Activated CD8-positive, alpha-beta memory T cell treated with anti-CD3 and anti-CD28 coated beads, Interleukin-2, amount 50 U/mL, for 4 hours (primary cell): ENCODE results near the gene RBM47.
"Not testable (repeated sequence)": the region's sequence is repeated elsewhere in the genome, so short reads cannot be mapped to it uniquely, and the experiment has no call there.

ENCODE experiments used
- DNase-seq: peaks from one replicate; pipeline ENCODE4 v3.0.0-alpha.2; 2020

The RBM47 gene

DNA sequence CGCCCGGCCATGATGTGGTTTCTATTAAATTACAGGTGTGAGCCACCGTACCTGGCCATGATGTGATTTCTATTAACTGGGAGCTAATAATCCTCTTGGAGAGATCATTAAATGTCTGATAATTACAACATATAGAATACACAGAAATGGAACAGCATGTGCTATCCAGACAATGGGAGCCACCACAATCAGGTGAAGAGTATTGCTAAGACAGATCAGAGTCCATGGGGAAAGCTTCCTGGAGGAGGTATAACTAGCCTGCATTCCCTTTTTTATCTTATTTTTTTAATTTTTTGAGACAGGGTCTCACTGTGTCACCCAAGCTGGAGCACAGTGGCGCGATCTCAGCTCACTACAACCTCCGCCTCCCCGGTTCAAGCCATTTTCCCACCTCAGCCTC, 147.7 kb downstream of the RBM47 start:
- no peak for DNase-seq

DNA sequence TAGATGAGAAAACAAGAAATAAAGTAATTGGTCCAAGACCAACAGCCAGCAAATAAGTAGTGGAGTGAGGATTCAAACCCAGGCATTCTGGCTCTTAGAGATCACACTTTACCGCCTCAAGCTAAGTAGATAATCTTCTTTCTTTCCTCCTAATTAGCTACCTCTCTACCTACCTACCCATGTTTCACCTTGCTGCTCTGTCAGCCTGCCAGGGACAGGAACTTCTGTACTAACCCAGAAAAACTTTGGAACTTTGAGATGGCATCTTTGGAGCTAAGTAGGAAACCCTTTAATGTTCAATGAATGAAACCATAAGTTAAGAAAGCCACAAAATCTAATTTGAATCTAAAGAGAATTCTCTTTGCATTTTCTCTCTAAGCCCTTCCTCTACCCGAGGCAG, 149.4 kb downstream of the RBM47 start:
- DNase-seq, result no peak

DNA sequence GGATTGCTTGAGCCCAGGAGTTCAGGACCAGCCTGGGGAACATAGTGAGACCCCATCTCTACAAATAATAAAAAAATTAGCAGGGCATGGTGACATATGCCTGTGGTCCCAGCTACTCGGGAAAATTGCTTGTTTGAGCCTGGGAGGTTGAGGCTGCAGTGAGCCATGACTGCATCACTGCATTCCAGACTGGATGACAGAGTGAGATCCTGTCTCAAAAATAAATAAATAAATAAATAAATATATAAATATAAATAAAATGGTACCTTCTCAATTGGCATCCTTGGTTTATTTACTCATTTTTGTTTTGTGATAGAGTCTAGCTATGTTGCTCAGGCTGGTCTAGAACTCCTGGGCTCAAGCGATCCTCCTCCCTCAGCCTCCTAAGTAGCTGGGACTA, 150.3 kb downstream of the RBM47 start:
- no peak for DNase-seq

DNA sequence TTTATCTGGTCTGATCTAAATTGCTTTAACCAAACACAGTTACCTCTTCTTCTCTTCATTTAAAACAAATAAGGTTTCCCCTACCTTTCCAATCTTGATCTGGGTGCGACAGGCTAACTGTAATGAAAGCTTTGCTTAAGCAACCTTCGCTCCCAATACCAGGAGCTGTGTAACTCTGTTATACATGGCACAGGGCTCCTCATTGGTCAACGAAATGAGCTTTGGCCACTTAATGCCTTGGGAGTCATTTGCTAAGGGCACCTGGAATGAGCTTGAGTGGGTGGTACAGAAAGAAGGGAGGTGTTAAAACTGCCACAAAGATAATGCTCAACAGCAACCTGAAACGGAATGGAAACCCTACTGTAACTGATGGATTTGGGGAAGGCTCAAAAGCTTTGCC, 154.1 kb downstream of the RBM47 start:
- DNase-seq, result no peak

DNA sequence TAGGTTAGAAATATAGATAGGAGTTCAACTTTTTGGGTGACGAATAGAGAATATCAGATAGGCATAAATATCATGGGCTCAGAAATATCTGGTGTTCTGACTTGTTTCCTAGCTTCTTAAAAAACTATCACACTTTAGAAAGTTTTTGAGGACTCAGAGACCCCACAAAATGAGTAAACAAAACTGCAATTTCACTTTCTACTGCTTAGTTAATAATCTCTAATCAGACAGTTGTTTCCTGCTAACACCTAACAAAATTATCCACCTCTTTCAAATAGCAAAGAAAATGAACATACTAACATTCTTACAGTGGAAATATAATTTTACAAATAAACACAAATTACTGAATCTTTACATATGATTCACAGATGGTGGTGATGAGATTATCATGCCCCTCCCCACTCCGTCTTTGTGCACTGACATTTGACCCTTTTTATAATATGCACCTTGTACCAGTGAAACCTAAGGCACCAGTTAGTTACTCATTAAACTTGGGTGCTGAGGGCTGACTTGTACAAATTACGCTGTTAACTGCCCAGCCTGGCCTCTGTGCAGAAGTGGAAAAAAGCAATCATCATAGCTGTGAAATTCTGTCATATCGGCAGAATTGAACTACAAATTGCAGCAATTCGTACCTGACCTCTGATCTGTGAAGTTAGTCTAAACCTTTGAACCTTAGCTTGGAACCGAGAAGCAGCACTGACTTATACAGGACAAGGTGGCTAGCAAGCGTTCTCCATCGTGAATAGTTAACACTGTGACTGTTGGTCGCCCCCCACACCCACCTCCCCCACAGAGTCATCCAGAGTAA, 155.9 kb downstream of the RBM47 start:
- no peak for DNase-seq

DNA sequence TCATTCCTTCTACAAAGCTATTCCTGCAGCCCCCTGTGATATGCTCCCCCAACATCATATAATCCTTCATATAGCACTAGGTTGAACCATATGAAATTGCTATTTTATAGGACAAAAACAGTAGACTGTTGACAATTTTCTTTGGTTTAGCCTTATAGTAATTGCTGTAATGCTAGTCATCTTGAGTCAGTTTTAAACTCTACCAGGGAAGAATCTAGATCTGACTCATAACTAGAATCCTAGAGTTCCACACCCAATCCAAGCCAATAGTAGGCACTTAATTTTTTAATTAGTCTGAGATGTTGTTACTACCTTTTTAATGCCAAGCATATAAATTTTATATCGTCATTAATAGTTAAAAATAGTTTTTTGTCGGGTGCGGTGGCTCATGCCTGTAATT, 157.7 kb downstream of the RBM47 start:
- no peak for DNase-seq

DNA sequence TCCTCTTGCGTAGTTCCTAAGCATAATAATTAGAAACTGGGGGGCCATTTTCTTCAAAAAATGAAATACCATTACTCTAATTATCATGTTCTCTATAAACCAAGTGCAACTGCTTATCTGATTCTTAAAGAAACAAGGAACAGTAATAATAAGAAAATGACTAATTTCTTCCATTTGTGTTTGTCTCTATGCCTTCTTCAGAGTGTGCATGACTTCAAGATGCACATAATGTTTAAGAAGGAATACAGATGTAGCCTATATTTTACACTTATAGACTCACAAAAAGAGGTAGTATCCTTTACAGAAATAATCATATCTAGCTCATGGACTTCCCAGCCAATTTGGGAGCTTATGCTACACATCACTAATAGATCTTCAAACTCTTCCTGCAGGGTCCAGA, 162.9 kb downstream of the RBM47 start:
- DNase-seq, result no peak

DNA sequence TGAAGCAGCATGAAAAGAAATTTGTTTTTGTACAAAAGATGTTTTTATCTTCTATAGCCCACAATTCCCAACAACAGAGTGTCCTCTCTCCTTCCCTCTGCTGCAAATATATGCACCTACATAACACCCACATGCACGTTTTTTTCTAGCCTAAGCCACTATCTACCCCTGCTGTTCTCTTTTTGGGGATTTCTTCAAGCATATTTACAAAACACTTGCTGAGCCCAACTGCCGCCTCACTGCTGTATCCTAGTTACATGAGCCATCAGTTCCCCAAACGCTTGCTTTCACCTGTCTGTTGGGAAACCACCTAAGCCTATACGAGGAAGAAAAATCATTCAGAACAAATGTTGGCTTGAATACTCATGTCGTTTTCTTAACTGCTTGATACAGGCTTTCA, 167.3 kb downstream of the RBM47 start:
- no peak for DNase-seq

DNA sequence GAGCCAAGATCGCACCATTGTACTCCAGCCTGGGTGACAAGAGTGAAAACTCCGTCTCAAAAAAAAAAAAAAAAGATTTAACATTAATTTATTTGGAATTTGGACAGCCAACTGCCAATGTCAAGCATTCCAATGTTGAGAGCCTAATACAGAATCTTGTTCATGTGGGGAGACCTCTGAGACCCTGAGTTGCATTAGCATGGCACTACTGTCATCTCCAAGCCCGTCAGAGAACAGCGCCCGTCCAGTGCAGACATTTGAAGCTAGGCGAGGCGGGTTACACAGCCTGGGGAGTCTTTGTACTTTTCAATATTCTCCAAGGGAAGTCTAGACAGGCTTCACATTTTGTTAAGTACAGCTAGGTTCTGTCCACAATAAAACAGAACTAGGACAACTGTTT, 167.8 kb downstream of the RBM47 start:
- no peak for DNase-seq

DNA sequence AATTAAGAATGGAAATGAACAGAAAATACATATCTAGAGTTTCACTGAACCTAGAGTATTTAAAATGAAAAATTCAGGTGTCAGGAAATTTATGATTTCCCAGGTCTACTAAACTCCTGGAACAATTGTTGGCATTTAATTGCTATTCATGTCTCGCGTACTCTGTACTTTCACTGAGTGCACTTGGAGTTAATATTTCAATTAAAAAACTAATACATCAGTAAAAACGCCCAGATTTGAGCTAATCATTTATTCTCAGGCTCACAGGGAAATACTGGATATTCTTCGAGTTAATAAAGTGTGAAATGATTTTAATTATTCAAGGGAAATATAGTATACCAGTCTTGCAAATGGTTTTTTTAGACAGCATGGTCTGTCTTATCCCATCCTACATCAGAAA, 168.6 kb downstream of the RBM47 start:
- no peak for DNase-seq

DNA sequence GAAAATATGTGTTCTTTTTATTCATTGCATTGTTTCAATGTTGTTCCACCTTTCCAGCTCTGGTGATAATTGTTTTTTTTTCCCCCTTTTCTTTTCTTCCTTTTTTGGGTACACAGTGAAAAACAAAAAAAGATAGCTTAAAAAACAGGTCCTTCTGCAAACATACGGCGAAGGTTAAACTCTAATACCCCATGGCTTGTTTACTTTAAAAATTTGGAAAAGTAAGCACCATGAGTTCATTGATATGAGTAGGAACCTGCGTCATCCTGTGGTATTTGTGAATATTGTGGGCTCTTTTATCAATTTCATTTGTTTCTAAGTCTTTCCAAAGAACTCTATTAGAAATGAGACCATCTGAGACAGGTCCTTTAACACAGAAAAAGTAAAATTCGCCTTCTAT, 171.0 kb downstream of the RBM47 start:
- DNase-seq, result no peak

DNA sequence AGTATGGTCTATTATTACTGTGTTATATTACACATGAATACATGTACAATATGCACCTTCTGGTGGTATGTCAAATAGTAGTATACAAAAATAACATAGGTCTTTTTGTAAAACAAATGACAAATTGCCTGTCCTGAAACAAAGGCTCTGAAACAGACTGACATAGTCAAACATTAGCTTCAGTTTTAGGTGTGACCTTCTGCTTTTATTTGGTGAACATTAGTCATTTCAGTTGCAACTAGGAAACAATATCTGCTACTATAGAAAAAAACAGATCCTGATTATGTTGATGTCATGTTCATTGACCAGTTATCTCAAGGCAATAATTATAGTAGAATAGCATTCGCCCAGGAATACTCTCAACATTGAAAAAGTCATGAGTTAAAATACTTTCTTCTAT, 171.6 kb downstream of the RBM47 start:
- no peak for DNase-seq

DNA sequence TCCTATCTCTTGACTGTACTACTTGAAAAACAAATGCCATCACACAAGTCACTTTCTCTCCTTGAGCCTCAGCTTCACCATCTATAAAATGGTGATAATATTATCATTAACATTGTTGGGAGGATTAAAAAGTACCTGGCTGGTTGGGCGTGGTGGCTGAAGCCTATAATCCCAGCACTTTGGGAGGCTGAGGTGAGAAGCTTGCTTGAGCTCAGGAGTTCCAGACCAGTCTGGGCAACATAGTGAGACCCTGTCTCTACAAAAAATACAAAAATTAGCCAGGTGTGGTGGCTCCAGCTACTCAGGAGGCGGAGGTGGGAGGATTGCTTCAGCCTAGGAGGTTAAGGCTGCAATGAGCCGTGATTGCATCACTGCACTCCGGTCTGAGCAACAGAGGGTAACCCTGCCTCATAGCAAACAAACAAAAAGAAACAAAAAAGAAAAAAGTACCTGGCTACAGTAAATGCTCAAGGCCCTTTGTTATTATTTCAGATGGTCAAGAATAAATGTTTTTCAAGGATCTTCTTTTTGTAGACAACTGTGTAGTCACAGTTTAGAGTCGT, 174.2 kb downstream of the RBM47 start:
- DNase-seq, result no peak

DNA sequence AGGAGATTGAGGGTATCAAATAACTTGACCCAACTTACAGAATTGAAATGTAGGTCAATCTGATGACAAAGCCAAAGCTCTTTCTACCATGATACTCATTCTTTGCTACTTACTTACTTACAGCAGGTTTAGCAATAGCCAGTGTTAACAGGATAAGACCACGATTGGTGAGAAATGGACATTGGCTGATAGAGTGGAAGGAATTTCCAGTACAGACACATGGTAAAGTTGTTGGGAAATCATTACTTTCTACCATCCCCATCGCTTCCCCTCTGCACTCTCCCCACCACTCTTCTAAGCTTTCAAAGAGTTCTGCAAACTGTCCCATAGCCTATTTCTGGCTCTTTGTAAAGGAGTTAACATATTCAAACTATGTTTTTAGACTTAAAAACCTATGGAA, 174.8 kb downstream of the RBM47 start:
- DNase-seq, result no peak

DNA sequence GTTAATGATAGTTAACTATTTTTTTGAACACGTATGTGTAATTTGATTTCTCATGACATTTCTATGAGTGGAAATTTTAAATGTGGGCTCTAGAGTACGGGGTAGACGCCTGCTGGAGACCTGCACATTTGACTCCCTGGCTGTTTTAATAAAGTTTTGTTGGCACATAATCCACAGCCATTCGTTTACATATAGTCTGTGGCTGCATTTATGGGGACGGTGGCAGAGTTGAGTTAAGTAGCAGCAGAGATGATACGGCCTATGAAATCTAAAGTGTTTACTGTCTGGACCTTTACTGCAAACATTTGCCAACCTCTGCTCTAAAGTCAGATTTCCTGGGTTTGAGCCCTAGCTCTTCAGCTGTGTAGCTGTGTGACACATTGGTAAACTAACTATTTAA, 175.8 kb downstream of the RBM47 start:
- no peak for DNase-seq

DNA sequence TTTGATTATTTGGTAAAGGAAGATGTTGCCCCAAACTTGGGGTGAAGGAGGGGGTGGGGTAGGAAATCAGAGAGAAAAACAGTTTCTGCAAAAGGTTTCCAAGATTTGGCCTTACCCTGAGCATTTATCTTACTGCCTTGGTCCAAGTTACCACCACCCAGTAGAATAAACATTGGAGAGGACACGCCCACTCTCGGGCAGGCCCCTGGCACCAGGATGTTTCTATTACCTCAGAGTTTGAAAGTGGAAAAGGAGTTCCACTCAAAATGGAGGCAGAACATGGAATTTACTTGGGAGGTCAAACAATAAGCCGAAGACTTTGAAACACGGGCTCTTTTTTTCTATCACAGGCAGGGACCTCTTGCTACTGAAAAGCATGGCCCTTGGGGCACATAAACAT, 180.8 kb downstream of the RBM47 start:
- no peak for DNase-seq

DNA sequence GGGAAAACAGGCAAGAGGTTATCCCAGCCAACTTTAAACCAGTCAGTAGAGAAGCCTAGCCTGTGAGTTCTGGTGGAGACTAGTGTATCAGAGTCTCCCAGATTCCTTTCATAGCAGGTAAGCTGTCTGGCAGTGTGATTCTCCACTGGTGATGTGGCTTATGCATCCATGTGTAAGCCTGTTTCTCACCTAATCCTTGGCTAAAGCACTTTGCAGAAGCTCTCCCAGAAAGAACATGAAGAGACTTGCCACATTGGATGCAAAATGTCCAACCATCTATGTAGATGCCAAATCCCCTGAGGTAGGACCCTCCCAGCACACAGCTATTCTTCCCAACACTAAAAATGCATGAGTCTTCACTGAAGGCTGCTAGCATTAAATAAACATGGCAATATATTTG, 182.8 kb downstream of the RBM47 start:
- DNase-seq, result no peak

DNA sequence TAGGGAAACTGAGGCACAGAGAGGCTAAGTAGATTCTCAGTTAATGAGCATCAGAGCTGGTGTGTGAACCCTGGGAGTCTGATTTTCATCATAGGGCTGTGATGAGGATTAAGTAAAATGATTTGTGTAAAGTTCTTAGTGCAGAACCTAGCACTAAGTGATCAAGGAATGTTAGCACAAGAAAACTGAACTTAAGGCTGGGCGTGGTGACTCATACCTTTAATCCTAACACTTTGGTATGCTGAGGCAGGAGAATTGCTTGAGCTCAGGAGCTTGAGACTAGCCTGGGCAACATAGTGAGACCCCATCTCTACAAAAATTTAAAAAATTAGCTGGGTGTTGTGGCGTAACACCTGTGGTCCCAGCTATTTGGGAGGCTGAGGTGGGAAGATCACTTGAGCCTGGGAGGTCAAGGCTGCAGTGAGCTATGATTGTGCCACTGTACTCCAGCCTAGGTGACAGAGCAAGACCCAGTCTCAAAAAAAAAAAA, 183.4 kb downstream of the RBM47 start:
- DNase-seq, result not testable (repeated sequence)

DNA sequence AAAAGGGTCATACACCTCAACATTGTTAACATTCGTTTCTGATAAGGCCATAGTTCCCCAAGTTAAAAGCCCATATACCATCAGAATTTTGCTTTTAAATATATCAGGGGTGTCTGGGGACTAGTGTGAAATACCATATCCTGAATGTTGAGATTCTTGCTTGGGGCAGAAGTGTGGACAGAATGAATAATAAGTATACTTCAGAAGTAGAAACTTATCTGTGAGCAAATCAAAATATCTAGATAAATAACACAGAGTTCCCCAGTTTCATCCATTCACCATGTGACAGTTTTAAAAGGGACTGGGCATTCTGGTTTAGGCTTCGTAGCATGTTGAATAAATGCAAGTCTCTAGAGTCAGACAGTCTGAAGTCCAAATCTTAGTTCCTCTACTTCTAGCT, 184.0 kb downstream of the RBM47 start:
- DNase-seq, result no peak

DNA sequence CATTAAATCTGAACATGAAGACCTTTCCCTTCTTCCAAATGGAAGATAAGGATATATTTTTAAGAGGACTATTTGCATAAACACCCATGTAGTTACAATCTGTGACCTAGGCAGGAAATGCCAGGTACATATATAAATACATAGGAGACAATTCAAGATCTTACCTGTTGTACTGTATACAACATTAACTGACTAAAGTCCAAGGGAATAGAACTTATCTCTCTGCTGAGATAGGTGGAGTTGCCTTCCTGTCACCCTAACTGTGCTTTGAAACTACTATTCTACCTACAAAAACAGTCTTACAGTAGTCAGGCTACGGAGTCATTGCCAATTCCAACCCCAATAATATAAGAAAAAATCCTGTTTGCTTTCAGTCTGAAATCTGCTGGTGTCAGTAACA, 188.2 kb downstream of the RBM47 start:
- DNase-seq, result no peak

DNA sequence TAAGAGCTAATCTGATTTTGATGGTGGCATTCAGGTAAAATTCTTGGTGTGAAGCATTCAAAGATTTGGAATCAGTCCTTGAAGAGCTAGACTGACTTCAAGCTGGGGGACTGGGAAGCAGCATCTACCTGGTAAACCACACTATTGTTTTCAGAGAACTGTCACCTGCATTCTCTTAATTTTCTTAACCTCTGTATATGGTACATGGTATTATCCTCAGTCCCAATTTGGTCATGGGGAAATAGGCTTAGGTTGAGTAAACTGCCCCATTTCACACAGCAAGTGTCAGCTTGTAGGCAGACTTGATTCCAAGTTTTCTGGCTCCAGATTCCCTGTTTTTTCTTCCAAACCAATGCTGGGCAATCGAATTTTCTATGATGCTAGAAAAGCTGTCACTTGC, 190.1 kb downstream of the RBM47 start:
- DNase-seq, result no peak

DNA sequence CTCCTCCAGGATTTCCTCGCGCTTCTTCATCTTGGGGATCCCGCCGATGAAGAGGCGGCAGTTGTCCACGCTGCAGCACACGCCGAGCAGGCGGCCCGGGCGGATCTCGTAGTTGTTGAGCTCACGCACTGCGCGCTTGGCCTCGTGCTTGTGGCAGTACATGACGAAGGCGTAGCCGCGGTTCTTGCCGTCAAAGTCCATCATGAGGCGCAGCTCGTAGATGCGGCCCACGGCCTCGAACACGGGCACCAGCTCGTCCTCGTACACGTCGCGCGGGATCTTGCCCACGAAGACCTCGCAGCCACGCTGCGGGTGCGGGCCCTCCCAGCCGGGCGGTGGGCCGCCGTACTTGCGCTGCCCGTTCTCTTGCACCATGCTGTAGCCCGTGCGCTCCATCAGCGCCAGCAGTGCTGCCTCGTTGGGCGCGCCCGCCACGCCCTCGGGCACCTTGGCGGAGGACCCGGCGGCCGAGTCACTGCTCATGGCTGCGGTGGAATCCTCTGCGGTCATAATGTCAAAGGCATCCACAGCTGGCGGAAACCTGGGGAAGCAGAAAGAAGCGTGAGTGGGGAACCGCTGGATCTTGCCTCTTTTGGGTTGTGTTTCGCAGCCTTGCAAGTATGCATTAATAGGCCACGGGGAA, 191.2 kb downstream of the RBM47 start:
- DNase-seq, result no peak

DNA sequence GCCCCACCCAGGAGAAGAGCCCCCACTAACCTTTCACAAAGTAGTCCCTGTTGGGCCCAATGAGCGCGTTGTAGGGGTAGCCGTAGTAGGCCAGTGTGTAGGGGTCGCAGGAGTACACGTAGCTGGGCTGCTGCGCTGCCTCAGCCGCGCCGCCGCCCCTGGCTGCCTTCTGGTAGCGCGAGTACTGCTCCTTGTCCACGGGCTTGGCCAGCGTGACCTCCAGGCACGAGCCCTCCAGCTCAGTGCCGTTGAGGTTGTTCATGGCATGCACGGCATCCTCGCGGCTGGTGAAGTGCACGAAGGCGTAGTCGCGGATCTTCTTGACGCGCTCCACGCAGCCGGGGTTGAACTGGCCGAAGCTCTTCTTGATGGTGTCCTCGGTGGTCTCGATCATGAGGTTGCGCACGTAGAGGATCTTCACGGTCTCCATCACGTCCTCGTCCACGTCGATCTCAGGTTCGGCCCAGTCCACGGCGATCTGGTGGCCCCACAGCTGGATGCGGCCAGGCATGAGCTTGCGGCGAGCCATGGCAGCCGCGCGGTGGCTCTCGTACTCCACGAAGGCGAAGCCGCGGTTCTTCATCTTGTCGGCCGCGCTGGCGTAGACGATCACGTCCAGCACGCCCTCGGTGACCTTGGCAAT, 191.8 kb downstream of the RBM47 start:
- no peak for DNase-seq

DNA sequence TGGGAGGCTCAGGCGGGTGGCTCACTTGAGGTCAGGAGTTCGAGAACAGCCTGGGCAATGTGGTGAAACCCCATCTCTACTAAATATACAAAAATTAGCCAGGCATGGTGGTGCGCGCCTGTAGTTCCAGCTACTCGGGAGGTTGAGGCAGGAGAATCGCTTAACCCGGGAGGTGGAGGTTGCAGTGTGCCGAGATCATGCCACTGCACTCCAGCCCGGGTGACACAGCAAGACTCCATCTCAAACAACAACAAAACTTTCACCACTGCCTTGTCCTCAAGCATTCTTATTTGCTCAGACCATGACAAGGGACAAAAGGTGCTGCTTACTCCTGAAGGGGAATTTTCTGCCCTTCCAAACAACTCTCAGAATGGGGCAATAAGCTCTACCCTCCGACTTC, 194.4 kb downstream of the RBM47 start:
- not testable (repeated sequence) for DNase-seq
